ENCODE data around the gene GNA15.

DNA sequence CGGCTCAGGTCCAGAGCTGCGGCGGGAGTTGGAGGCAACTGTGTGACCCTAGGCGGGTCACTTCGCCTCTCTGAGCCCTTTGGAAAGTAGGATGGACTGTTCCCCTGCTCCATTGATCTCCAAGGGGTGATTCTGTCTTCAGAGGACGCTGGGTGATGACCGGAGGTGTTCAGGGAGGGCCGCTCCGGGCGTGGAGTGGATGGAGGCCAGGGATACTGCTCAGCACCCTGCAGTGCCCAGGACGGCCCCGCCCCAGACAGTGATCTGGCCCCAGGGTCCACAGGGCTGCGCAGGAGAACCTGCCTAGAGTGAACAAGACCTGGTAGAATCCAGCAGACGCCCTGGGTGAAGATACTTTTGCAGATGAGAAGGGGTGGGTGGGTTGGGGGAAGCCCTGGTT lies 56.9 kb downstream of the GNA15 start:
- TF ChIP-seq, protein P1, sequence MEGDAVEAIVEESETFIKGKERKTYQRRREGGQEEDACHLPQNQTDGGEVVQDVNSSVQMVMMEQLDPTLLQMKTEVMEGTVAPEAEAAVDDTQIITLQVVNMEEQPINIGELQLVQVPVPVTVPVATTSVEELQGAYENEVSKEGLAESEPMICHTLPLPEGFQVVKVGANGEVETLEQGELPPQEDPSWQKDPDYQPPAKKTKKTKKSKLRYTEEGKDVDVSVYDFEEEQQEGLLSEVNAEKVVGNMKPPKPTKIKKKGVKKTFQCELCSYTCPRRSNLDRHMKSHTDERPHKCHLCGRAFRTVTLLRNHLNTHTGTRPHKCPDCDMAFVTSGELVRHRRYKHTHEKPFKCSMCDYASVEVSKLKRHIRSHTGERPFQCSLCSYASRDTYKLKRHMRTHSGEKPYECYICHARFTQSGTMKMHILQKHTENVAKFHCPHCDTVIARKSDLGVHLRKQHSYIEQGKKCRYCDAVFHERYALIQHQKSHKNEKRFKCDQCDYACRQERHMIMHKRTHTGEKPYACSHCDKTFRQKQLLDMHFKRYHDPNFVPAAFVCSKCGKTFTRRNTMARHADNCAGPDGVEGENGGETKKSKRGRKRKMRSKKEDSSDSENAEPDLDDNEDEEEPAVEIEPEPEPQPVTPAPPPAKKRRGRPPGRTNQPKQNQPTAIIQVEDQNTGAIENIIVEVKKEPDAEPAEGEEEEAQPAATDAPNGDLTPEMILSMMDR (IDR thresholded peaks at IDR 0.05): no peak
- TF ChIP-seq POLR2A (IDR thresholded peaks at IDR 0.05): no peak
